ENCODE data around the gene ALB.

The ALB gene

DNA sequence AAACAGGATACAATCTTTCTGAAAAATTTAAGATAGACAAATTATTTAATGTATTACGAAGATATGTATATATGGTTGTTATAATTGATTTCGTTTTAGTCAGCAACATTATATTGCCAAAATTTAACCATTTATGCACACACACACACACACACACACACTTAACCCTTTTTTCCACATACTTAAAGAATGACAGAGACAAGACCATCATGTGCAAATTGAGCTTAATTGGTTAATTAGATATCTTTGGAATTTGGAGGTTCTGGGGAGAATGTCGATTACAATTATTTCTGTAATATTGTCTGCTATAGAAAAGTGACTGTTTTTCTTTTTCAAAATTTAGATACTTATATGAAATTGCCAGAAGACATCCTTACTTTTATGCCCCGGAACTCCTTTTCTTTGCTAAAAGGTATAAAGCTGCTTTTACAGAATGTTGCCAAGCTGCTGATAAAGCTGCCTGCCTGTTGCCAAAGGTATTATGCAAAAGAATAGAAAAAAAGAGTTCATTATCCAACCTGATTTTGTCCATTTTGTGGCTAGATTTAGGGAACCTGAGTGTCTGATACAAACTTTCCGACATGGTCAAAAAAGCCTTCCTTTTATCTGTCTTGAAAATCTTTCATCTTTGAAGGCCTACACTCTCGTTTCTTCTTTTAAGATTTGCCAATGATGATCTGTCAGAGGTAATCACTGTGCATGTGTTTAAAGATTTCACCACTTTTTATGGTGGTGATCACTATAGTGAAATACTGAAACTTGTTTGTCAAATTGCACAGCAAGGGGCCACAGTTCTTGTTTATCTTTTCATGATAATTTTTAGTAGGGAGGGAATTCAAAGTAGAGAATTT lies 5.2 kb downstream of the ALB start:
- DNase-seq (ENCODE audit: low read depth) = no peak

DNA sequence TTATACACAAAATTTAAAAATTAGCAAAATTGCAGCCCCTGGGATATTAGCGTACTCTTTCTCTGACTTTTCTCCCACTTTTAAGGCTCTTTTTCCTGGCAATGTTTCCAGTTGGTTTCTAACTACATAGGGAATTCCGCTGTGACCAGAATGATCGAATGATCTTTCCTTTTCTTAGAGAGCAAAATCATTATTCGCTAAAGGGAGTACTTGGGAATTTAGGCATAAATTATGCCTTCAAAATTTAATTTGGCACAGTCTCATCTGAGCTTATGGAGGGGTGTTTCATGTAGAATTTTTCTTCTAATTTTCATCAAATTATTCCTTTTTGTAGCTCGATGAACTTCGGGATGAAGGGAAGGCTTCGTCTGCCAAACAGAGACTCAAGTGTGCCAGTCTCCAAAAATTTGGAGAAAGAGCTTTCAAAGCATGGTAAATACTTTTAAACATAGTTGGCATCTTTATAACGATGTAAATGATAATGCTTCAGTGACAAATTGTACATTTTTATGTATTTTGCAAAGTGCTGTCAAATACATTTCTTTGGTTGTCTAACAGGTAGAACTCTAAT lies 6.0 kb downstream of the ALB start:
- DNase-seq (ENCODE audit: low read depth) = no peak

DNA sequence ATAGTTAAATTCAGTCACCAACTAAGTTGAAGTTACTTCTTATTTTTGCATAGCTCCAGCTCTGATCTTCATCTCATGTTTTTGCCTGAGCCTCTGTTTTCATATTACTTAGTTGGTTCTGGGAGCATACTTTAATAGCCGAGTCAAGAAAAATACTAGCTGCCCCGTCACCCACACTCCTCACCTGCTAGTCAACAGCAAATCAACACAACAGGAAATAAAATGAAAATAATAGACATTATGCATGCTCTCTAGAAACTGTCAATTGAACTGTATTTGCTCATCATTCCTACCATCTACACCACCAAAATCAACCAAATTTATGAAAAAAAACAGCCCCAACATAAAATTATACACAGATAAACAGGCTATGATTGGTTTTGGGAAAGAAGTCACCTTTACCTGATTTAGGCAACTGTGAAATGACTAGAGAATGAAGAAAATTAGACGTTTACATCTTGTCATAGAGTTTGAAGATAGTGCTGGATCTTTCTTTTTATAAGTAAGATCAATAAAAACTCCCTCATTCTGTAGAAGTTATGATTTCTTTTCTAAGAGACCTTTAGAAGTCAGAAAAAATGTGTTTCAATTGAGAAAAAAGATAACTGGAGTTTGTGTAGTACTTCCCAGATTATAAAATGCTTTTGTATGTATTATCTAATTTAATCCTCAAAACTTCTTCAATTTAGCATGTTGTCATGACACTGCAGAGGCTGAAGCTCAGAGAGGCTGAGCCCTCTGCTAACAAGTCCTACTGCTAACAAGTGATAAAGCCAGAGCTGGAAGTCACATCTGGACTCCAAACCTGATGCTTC lies 7.0 kb downstream of the ALB start:
- no peak for DNase-seq (ENCODE audit: low read depth)

DNA sequence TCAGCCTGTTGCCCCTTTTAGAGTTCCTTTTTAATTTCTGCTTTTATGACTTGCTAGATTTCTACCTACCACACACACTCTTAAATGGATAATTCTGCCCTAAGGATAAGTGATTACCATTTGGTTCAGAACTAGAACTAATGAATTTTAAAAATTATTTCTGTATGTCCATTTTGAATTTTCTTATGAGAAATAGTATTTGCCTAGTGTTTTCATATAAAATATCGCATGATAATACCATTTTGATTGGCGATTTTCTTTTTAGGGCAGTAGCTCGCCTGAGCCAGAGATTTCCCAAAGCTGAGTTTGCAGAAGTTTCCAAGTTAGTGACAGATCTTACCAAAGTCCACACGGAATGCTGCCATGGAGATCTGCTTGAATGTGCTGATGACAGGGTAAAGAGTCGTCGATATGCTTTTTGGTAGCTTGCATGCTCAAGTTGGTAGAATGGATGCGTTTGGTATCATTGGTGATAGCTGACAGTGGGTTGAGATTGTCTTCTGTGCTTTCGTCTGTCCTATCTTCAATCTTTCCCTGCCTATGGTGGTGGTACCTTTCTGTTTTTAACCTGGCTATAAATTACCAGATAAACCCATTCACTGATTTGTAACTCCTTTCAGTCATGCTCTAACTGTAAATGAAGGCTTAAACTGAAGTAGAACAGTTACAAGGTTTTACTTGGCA lies 7.8 kb downstream of the ALB start:
- no peak for DNase-seq (ENCODE audit: low read depth)

DNA sequence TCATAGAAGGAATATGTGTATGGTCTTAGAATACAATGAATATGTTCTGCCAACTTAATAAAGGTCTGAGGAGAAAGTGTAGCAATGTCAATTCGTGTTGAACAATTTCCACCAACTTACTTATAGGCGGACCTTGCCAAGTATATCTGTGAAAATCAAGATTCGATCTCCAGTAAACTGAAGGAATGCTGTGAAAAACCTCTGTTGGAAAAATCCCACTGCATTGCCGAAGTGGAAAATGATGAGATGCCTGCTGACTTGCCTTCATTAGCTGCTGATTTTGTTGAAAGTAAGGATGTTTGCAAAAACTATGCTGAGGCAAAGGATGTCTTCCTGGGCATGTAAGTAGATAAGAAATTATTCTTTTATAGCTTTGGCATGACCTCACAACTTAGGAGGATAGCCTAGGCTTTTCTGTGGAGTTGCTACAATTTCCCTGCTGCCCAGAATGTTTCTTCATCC lies 9.2 kb downstream of the ALB start:
- no peak for DNase-seq (ENCODE audit: low read depth)

DNA sequence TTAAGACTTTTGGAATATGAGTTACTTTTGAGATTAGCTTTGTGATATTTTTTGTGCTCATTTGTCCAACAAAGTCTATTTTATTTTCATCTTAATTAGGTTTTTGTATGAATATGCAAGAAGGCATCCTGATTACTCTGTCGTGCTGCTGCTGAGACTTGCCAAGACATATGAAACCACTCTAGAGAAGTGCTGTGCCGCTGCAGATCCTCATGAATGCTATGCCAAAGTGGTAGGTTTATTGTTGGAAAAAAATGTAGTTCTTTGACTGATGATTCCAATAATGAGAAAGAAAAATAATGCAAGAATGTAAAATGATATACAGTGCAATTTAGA lies 10.8 kb downstream of the ALB start:
- DNase-seq (ENCODE audit: low read depth) = no peak

DNA sequence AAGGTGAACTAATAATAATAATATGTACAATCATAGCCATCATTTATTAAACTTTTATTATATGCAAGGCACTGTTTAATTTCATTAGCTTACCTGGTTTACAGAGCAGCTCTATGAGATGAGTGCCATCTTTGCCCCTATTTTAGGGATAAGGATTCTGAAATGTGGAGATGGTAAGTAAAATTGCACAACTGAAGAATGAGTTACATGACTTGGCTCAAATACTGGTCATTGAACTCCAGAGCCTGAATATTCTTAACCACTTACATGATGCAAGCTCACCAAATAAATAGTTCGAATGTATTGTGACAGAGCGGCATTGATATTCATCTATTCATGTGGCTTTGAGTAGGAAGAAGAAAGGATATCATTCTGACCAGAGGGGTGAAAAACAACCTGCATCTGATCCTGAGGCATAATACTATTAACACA lies 11.7 kb downstream of the ALB start:
- no peak for DNase-seq (ENCODE audit: low read depth)

DNA sequence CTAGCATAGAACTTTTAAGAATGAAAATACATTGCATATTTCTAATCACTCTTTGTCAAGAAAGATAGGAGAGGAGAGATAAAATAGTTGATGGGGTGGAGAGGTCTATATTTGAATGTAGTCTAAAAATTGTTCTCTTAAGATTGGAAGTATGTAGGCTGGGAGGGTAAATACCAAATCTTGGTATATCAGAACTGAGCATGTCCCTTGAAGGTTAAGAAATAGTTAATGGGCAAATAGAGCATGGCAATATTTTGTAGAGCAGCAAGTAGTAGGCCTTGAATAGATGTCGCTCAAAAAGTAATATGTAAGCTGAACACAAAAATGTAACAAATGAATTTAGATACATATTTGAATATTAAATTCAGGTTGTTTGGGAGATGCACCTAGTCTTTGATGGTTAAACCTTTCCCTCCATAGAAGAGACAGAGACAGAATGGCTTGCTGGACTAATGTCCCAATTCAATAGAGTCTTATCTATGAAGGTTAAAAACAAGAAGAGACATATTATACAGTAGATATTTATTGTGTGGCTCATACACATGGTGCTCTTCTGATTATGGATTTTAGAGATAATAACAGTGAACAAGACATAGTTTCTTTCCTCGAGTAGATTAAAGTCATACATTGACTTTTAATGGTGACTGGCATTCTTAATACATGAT lies 12.5 kb downstream of the ALB start:
- DNase-seq (ENCODE audit: low read depth) = no peak

GRCh38 chr4:73417342-73417741 lies 13.3 kb downstream of the ALB start:
- DNase-seq (ENCODE audit: low read depth) = no peak

DNA sequence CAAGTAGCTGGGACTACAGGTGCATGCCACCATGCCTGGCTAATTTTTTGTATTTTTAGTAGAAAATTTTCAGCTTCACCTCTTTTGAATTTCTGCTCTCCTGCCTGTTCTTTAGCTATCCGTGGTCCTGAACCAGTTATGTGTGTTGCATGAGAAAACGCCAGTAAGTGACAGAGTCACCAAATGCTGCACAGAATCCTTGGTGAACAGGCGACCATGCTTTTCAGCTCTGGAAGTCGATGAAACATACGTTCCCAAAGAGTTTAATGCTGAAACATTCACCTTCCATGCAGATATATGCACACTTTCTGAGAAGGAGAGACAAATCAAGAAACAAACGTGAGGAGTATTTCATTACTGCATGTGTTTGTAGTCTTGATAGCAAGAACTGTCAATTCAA lies 13.9 kb downstream of the ALB start:
- no peak for DNase-seq (ENCODE audit: low read depth)

- no peak for DNase-seq (ENCODE audit: low read depth)
Measured at GRCh38 chr4:73418677-73419076, 14.6 kb downstream of the ALB start.

GRCh38 chr4:73419106-73420038 lies 15.3 kb downstream of the ALB start:
- no peak for DNase-seq (ENCODE audit: low read depth)

- DNase-seq (ENCODE audit: low read depth) = no peak
Measured at GRCh38 chr4:73420615-73421014, 16.5 kb downstream of the ALB start.

DNA sequence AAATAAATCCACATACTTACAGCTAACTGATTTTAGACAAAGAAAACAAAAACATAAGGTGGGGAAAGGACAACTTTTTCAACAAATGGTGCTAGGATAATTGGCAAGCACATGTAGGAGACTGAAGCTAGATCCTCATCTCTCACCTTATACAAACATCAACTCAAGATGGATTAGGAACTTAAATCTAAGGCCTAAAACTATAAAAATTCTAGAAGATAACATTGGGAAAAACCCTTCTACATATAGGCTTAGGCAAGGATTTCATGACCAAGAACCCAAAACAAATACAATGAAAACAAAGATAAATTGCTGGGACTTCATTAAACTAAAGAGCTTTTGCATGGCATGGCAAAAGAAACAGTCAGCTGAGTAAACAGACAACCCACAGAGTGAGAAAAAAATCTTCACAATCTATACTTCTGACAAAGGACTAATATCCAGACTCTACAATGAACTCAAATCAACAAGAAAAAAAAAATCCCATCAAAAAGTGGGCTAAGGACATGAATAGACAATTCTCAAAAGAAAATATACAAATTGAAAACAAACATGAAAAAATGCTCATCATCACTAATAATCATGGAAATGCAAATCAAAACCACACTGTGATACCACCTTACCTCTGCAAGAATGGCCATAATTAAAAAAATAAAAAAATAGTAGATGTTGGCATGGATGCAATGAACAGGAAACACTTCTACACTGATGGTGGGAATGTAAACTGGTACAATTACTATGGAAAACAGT lies 17.8 kb downstream of the ALB start:
- DNase-seq (ENCODE audit: low read depth) = no peak

GRCh38 chr4:73422458-73422752 lies 18.3 kb downstream of the ALB start:
- DNase-seq (ENCODE audit: low read depth) = no peak

DNA sequence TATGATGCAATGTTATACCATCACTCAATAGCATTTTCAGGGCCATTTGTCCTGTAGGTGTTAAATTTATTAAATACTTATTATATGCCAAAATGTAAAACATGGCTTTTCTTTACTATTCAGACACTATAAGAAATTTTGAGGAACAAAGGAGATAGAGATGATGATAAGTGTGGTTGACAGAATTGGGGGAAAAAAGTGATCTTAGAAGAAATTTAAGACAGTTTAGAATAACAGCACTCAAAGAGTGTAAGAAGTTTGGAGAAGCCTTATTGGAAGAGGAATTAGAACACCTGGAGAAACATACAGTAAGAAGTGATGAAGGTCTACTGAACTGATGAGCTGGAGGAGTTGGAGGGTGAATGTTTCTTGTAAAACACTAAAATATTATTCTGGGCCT lies 19.1 kb downstream of the ALB start:
- no peak for DNase-seq (ENCODE audit: low read depth)

- DNase-seq (ENCODE audit: low read depth) = no peak
Measured at GRCh38 chr4:73426666-73427065, 22.6 kb downstream of the ALB start.

GRCh38 chr4:73429118-73429517 lies 25.0 kb downstream of the ALB start:
- DNase-seq (ENCODE audit: low read depth) = no peak

- no peak for DNase-seq (ENCODE audit: low read depth)
Measured at GRCh38 chr4:73429826-73430587, 25.9 kb downstream of the ALB start.

GRCh38 chr4:73431813-73432168 lies 27.7 kb downstream of the ALB start:
- DNase-seq (ENCODE audit: low read depth) = no peak
